HepG2 (cell line): Measurements from ENCODE around the gene DNLZ. TPM values are rescaled to one million over a fixed set of nuclear protein-coding genes. Genes with fewer than 3 reads are reported as not detected.

Experiments
- FOSL2 ChIP-seq: sonication (generic); formaldehyde crosslinking; IDR thresholded peaks from 2 replicates; pipeline ENCODE4 v1.4.0; 2020; ENCODE audit warnings: missing genetic modification reagents
- KDM5B ChIP-seq: sonication (generic); formaldehyde crosslinking; IDR thresholded peaks from 2 replicates; pipeline ENCODE4 v1.4.0; 2020; ENCODE audit warnings: missing genetic modification reagents, mild to moderate bottlenecking, borderline replicate concordance
- SNRNP70 ChIP-seq: fragments of 200-400 bp; formaldehyde crosslinking; IDR thresholded peaks from 2 replicates; pipeline ENCODE4 v1.6.1; 2017; ENCODE audit warnings: mild to moderate bottlenecking, low read depth, low read length, moderate library complexity
- STAT5B ChIP-seq: sonication (generic); formaldehyde crosslinking; IDR thresholded peaks from 2 replicates; pipeline ENCODE4 v1.4.0; 2020; ENCODE audit warnings: missing genetic modification reagents
- ZBTB7A ChIP-seq: sonication (generic); formaldehyde crosslinking; IDR thresholded peaks from 2 replicates; pipeline ENCODE4 v1.8.0; 2022; ENCODE audit warnings: mild to moderate bottlenecking, missing genetic modification reagents
- ZFP37 ChIP-seq: sonication (generic); formaldehyde crosslinking; IDR thresholded peaks from 2 replicates; pipeline ENCODE4 v1.4.0; 2020; ENCODE audit warnings: missing genetic modification reagents, borderline replicate concordance
- ZNF12 ChIP-seq: sonication (generic); formaldehyde crosslinking; IDR thresholded peaks from 2 replicates; pipeline ENCODE4 v1.5.0; 2020; ENCODE audit warnings: missing genetic modification reagents
- ZNF558 ChIP-seq: sonication (generic); formaldehyde crosslinking; IDR thresholded peaks from 2 replicates; pipeline ENCODE4 v1.9.0; 2022; ENCODE audit warnings: mild to moderate bottlenecking, missing genetic modification reagents, borderline replicate concordance
- ZNF598 ChIP-seq: sonication (generic); formaldehyde crosslinking; IDR thresholded peaks from 2 replicates; pipeline ENCODE4 v1.5.1; 2020; ENCODE audit warnings: mild to moderate bottlenecking, missing genetic modification reagents, borderline replicate concordance
- ZSCAN30 ChIP-seq: sonication (generic); formaldehyde crosslinking; IDR thresholded peaks from 2 replicates; pipeline ENCODE4 v1.5.0; 2020; ENCODE audit warnings: mild to moderate bottlenecking, missing genetic modification reagents
- ZZZ3 ChIP-seq: sonication (generic); formaldehyde crosslinking; IDR thresholded peaks from 2 replicates; pipeline ENCODE4 v1.4.0; 2020; ENCODE audit warnings: missing genetic modification reagents, mild to moderate bottlenecking, borderline replicate concordance
- polyA plus RNA-seq, 8 experiments: library from polyadenylated mRNA; depleted of rRNA in 3 of 8; stranded (reverse) in 7 of 8; unstranded in 1 of 8; fragments of >200 nt; fragmentation: Illumina TruSeq in 4 of 8; extraction: Trizol in 4 of 8; gene quantifications; 2 replicates each; pipeline versions ENCODE4 v1.2.1 to v1.2.3, GENCODE V29; 2011 to 2016; ENCODE audit warnings: low read depth in 4 of 8, missing spikeins in 1 of 8, mixed read lengths in 1 of 8; ENCODE audit not compliant: insufficient read depth in 1 of 8
- total RNA-seq, 5 experiments: library from RNA; depleted of rRNA; stranded (reverse); fragments of >200 nt; fragmentation: Illumina TruSeq; extraction: Trizol; gene quantifications; 2 replicates each; pipeline ENCODE4 v1.2.3, GENCODE V29; 2016; ENCODE audit warnings: low read depth in 1 of 5
- TF ChIP-seq, protein P1 (sequence below): sonication (generic); formaldehyde crosslinking; IDR thresholded peaks from 2 replicates; pipeline ENCODE4 v1.4.0; 2020; ENCODE audit warnings: missing genetic modification reagents
- TF ChIP-seq, protein P2 (sequence below): sonication (generic); formaldehyde crosslinking; IDR thresholded peaks from 2 replicates; pipeline ENCODE4 v1.4.0; 2020; ENCODE audit warnings: missing genetic modification reagents, borderline replicate concordance
- TF ChIP-seq, protein P3 (sequence below): sonication (generic); formaldehyde crosslinking; IDR thresholded peaks from 2 replicates; pipeline ENCODE4 v1.4.0; 2020; ENCODE audit warnings: low read depth, mild to moderate bottlenecking, missing genetic modification reagents
- TF ChIP-seq, protein P4 (sequence below): sonication (generic); formaldehyde crosslinking; IDR thresholded peaks from 2 replicates; pipeline ENCODE4 v1.4.0; 2020; ENCODE audit warnings: missing genetic modification reagents
- TF ChIP-seq, protein P5 (sequence below): sonication (generic); formaldehyde crosslinking; IDR thresholded peaks from 2 replicates; pipeline ENCODE4 v1.8.0; 2023; ENCODE audit warnings: mild to moderate bottlenecking, missing genetic modification reagents

The DNLZ gene
- total and polyA plus RNA-seq, 2 of the 13 experiments (the other 11 are each of a cell fraction or from before 2014, with no cell fraction given) = 3.4 to 8.0 TPM

DNA sequence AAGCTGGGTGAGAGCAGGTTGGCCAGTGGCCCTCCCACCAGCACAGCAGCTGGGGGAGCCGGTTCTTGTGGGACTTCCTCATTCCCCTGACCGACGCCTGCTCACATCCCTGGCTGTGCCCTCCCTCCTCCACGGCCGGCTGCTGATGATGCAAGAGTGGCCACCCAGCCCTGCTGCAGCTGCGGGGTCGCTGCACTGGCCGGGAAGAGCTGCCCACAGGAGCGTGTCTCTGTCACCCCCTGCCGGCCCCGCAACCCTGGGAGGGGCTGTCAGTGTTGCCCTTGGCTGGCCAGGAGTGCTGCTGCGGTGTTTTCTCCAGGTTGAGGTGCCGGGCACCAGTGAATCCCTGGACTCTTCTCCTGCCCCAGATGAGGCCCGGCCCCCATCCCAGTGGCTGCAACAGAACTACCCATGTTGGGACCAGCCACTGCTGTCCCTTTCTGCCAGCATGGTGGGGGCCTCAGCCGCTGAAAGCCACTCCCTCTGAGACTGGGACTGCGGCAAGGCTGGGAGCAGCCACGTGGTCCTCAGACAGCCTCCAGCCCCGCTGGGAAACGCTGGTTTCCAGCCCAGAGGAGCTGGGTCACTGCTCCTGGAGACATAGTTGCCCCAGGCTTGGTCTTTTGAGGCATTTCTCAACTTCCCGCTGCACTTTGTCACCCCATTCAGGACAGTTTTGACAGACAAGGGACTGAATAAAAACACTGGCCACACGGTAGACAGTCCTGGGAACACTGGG lies 9.2 kb upstream of the DNLZ start (continued):
- TF ChIP-seq, protein P1, sequence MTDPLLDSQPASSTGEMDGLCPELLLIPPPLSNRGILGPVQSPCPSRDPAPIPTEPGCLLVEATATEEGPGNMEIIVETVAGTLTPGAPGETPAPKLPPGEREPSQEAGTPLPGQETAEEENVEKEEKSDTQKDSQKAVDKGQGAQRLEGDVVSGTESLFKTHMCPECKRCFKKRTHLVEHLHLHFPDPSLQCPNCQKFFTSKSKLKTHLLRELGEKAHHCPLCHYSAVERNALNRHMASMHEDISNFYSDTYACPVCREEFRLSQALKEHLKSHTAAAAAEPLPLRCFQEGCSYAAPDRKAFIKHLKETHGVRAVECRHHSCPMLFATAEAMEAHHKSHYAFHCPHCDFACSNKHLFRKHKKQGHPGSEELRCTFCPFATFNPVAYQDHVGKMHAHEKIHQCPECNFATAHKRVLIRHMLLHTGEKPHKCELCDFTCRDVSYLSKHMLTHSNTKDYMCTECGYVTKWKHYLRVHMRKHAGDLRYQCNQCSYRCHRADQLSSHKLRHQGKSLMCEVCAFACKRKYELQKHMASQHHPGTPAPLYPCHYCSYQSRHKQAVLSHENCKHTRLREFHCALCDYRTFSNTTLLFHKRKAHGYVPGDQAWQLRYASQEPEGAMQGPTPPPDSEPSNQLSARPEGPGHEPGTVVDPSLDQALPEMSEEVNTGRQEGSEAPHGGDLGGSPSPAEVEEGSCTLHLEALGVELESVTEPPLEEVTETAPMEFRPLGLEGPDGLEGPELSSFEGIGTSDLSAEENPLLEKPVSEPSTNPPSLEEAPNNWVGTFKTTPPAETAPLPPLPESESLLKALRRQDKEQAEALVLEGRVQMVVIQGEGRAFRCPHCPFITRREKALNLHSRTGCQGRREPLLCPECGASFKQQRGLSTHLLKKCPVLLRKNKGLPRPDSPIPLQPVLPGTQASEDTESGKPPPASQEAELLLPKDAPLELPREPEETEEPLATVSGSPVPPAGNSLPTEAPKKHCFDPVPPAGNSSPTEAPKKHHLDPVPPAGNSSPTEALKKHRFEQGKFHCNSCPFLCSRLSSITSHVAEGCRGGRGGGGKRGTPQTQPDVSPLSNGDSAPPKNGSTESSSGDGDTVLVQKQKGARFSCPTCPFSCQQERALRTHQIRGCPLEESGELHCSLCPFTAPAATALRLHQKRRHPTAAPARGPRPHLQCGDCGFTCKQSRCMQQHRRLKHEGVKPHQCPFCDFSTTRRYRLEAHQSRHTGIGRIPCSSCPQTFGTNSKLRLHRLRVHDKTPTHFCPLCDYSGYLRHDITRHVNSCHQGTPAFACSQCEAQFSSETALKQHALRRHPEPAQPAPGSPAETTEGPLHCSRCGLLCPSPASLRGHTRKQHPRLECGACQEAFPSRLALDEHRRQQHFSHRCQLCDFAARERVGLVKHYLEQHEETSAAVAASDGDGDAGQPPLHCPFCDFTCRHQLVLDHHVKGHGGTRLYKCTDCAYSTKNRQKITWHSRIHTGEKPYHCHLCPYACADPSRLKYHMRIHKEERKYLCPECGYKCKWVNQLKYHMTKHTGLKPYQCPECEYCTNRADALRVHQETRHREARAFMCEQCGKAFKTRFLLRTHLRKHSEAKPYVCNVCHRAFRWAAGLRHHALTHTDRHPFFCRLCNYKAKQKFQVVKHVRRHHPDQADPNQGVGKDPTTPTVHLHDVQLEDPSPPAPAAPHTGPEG (CRISPR knock-in tag) = peak; percentile 72
- peak; percentile 61 for TF ChIP-seq FOSL2
- peak; percentile 16; the same call in 1 of the 2 replicates for TF ChIP-seq ZNF598 (CRISPR knock-in tag)
- no peak for TF ChIP-seq ZZZ3 (CRISPR knock-in tag)
- 0 out of 2 replicates have a peak, but pooled peaks have one; percentile 10 for TF ChIP-seq KDM5B (CRISPR knock-in tag)
- TF ChIP-seq, protein P2, sequence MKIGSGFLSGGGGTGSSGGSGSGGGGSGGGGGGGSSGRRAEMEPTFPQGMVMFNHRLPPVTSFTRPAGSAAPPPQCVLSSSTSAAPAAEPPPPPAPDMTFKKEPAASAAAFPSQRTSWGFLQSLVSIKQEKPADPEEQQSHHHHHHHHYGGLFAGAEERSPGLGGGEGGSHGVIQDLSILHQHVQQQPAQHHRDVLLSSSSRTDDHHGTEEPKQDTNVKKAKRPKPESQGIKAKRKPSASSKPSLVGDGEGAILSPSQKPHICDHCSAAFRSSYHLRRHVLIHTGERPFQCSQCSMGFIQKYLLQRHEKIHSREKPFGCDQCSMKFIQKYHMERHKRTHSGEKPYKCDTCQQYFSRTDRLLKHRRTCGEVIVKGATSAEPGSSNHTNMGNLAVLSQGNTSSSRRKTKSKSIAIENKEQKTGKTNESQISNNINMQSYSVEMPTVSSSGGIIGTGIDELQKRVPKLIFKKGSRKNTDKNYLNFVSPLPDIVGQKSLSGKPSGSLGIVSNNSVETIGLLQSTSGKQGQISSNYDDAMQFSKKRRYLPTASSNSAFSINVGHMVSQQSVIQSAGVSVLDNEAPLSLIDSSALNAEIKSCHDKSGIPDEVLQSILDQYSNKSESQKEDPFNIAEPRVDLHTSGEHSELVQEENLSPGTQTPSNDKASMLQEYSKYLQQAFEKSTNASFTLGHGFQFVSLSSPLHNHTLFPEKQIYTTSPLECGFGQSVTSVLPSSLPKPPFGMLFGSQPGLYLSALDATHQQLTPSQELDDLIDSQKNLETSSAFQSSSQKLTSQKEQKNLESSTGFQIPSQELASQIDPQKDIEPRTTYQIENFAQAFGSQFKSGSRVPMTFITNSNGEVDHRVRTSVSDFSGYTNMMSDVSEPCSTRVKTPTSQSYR = peak; percentile 63; the same call in 1 of the 2 replicates
- peak; percentile 73 for TF ChIP-seq ZBTB7A (CRISPR knock-in tag)
- no peak for TF ChIP-seq STAT5B
- 0 out of 2 replicates have a peak, but pooled peaks have one; percentile 50 for TF ChIP-seq ZNF558 (CRISPR knock-in tag)
- 0 out of 2 replicates have a peak, but pooled peaks have one; percentile 30 for TF ChIP-seq ZFP37 (CRISPR knock-in tag)
- TF ChIP-seq, protein P3, sequence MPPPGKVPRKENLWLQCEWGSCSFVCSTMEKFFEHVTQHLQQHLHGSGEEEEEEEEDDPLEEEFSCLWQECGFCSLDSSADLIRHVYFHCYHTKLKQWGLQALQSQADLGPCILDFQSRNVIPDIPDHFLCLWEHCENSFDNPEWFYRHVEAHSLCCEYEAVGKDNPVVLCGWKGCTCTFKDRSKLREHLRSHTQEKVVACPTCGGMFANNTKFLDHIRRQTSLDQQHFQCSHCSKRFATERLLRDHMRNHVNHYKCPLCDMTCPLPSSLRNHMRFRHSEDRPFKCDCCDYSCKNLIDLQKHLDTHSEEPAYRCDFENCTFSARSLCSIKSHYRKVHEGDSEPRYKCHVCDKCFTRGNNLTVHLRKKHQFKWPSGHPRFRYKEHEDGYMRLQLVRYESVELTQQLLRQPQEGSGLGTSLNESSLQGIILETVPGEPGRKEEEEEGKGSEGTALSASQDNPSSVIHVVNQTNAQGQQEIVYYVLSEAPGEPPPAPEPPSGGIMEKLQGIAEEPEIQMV (CRISPR knock-in tag) = peak; percentile 79
- TF ChIP-seq, protein P4, sequence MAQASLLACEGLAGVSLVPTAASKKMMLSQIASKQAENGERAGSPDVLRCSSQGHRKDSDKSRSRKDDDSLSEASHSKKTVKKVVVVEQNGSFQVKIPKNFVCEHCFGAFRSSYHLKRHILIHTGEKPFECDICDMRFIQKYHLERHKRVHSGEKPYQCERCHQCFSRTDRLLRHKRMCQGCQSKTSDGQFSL (CRISPR knock-in tag) = peak; percentile 94
- TF ChIP-seq, protein P5, sequence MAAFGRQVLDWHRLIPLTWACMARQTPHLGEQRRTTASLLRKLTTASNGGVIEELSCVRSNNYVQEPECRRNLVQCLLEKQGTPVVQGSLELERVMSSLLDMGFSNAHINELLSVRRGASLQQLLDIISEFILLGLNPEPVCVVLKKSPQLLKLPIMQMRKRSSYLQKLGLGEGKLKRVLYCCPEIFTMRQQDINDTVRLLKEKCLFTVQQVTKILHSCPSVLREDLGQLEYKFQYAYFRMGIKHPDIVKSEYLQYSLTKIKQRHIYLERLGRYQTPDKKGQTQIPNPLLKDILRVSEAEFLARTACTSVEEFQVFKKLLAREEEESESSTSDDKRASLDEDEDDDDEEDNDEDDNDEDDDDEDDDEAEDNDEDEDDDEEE (CRISPR knock-in tag) = no peak
- TF ChIP-seq ZSCAN30 (CRISPR knock-in tag) = no peak
- TF ChIP-seq ZNF12 = peak; percentile 70; the same call in 1 of the 2 replicates
- TF ChIP-seq SNRNP70 = no peak
